HG02970 (cell line): ENCODE results near the gene FOXM1.
"Not testable (repeated sequence)": the region's sequence is repeated elsewhere in the genome, so short reads cannot be mapped to it uniquely, and the experiment has no call there.

Experiments
- ATAC-seq: cut with Tn5 transposase; IDR thresholded peaks from one replicate; pipeline ENCODE4 v1.9.1; 2021; ENCODE audit warnings: mild to moderate bottlenecking, moderate library complexity, moderate number of reproducible peaks; ENCODE audit not compliant: unreplicated experiment, low FRiP score

FOXM1 gene

DNA sequence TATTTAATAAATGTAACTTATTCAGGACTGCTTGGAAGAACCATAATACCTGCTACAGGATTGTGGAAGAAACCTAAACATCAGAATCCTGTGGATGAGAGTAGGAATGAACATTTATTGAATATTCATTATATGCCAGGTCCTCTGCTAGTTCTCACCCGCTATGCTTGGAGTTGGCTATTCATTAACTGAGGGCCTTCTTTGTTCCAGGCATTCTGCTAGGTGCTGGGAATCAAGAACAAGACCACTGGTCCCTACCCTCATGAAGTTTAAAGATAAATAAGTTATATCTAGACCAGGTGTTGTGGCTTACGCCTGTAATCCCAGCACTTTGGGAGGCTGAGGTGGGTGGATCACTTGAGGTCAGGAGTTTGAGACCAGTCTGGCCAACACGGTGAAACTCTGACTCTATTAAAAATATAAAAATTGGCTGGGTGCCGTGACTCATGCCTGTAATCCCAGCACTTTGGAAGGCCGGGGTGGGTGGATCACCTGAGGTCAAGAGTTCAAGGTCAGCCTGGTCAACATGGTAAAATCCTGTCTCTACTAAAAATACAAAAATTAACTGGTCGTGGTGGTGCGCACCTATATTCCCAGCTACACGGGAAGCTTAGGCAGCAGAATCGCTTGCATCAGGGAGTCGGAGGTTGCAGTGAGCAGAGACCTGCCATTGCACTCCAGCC, 9.9 kb upstream of the FOXM1 start:
- no peak for ATAC-seq

DNA sequence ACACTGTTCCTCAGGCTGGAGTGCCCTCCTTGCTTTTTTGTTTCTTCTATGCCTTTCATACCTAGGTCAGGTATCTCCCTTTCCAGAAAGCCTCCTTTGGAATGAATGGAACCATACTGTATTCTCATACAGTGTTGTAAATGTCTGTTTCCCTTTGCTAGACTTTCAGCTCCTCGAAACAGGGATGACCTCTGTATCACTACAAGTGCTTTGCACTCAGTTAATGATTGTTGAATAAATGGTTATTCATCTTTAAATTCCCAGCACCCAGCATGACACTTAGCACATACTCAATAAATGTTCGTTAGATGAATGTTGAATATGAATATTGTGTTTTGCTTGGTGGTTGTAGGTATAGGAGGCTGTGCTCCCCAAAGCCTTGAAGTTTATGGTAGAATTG, 7.8 kb upstream of the FOXM1 start:
- ATAC-seq, result no peak

DNA sequence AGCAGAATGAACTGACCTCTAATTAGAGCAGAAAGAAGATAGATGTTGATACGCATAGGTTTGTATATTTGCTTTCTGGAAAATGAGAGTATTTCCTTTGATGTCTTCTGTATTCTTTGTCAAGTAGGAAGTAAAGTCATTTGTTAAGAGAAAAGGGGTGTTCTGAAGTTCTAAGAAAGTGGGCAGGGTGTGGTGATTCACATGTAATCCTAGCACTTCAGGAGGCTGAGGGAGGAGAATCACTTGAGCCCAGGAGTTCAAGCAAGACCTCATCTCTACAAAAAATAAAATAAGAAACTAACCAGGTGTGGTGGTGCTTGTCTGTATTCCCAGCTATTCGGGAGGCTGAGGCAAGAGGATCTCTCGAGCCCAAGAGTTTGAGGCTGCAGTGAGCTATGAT, 2.9 kb upstream of the FOXM1 start:
- ATAC-seq, result no peak

DNA sequence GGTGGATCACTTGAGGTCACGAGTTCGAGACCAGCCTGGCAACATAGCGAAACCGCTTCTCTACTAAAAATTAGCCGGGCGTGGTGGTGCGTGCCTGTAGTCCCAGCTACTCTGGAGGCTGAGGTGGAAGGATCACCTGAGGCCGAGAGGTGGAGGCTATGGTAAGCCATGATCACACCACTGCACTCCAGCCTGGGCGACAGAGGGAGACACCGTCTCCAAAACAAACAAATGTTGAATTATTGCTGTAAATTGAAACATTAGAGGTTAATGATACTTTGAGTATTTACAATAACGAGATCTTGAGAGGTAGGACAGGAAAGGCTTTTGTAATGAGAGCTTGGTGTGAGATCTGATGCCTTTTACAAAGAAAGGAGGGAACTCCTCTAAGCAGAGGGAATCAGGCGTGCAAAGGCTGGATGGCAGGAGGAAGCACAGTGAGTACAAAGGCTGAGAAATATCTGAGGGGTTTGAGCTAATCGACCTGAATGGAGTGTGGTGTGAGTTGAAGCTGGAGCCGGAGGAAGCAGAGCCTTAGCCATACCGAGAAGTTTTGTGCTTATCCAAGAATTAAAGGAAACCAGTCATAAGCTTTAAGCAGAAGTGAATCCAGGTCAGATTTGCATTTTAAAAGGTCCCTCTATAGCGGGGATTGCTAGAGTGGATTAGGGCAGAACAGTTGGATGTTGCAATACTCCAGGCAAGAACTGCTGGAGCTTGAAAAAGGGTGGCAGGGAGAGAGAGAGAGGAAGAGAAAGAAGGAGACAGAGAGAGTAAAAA, 1.2 kb upstream of the FOXM1 start:
- no peak for ATAC-seq

DNA sequence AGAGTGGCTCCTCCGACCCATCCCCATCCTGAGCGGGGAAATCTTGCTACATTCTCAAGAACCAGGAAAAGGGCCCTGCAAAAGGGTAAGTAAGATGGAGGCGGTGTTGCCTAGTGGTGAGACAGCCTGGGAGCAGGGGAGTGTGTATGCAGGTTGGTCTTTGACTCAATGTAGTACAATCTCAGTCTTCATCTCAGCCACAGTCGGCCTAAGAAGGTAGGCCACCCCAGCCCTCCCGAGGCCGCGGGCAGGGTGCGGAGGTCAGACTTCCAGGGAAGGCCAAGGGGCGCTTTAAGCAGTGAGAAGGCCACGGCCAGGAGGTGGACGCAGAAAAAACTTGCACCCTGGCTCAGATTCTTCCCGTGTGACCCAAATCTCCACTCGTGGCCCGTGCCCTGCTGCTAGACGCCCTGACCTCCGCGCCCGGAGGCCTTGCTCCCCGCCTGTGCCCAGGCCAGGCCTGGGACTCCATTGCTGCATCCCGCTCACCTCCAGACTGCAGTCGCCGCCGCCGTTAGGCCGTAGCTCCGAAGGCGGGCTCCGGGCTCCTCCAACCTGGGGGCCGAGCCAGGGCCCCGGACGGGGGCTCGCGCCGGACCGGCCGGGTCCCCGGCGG, 435 bp downstream of the FOXM1 start:
- peak; percentile 10 for ATAC-seq

DNA sequence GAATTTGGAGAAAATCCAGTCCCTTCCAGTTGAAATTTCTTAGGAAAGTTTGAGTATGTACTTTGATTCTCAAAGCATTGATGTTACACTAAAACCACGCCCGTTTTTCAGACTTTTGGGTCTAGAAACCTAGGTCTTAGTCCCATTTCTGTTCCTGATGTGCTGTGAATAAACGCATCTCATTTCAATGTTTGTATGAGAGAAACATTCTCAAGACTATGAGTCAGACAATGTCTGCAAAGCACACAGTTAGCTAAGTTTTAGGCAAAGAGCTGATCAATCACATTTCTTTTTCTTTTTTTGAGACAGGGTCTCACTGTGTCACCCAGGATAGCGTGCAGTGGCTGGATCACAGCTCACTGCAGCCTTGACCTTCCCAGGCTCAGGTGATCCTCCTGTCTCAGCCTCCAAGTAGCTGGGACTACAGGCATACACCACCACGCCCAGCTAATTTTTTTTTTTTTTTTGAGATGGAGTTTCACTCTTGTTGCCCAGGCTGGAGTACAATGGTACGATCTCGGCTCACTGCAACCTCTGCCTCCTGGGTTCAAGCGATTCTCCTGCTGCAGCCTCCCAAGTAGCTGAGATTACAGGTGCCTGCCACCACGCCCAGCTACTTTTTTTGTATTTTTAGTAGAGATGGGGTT, 7.9 kb downstream of the FOXM1 start:
- ATAC-seq, result not testable (repeated sequence)

DNA sequence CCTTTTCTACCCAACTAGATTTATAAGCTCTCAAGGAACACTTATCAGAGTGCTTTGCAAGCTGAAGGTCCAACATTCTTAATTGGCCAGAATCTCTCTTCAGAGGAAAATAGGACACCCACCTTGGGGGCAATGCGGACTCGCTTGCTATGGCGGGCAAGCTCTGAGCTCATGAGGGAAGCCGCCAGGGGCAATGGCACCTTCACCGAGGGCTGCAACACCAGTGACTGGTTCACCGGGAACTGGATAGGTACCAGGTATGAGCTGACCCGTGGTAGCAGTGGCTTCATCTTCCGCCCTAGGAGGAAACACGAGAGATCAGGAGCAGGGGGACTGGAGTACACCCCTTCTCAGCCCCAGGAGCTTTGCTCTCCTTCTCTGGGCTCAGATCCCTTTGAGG, 12.8 kb downstream of the FOXM1 start:
- no peak for ATAC-seq

DNA sequence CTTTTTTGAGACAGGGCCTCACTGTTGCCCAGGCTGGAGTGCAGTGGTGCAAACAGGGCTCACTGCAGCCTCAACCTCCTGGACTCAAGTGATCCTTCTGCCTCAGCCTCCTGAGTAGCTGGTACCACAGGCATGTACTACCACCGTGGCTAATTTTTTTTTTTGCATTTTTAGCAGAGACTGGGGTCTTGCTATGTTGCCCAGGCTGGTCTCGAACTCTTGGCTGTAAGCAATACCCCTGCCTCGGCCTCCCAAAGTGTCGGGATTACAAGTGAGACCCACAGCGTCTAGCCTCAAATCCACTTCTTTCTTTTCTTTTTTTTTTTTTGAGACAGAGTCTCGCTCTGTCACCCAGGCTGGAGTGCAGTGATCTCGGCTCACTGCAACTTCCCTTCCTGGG, 13.6 kb downstream of the FOXM1 start:
- not testable (repeated sequence) for ATAC-seq

DNA sequence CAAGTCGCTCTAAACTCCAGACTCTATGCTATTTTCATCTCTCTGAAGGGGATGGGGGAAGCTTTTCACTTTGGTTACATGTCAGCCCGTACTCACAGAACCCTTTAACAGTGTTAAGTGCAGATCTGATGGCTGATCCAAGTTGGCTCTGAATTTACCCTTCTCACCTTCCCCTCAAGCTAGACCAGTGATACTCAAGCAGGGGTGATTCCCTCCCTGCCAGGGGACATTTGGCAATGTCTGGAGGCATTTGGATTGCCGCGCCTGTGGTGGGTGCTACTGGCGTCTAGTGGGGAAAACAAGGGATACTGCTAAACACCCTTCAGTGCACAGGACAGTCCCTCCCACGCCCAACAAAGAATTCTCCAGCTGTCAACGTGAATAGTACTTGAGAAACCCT, 14.1 kb downstream of the FOXM1 start:
- no peak for ATAC-seq

DNA sequence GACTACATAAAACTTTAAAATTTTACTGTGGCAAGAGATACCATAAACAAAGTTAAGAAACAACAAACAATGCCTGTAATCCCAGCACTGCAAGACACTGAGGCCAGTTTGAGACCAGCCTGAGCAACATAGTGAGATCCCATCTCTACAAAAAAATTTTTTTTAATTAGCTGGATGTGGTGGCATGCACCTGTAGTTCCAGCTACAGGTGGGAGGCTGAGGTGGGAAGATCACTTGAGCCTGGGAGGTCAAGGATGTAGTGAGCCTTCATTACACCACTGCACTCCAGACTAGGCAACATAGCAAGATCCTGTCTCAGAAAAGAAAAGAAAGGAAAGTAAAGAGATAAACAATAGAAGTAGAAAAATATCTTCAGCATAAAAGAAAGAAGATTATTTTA, 16.8 kb downstream of the FOXM1 start:
- ATAC-seq, result no peak

DNA sequence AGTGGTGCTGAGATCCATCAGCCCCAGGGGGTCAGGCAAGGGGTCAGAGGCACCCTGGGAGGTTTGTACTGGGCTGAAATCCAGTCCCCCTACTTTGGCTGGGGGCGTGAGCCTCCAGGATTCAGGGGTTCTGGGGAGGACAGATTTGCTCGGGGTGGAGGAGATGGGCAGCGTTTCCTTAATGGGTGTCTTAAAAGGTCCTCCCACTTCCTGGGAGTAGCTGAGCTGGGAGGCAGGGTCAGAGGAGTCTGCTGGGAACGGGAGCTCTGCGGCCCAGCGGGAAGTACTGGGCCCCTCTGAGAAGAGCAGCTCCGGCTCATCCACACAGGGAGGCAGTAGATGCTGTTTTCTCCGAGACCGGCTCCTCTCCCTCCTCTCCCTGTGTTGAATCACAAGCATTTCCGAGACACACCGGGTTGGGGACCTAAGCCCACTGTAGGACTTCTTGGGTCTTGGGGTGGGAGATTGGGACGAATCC, 18.0 kb downstream of the FOXM1 start:
- ATAC-seq, result no peak

DNA sequence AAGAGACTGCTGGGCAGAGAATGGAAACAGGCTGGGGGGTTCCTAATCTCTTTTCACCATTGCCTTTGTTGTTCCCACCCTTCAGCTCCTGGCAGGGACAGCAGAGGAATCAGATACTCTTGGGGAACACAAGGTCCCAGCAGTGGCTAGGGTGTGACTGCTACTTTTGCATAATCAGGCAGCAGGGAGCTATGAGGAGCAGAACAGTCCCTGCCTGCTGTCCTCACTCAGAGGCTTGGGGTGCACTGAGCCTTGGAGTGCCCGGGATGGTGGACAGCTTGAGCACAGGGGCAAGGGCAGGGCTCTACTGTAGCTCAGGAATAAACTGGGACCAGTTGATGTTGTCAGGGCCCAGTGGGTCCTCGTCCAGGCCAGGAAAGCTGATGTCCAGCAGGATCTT, 18.6 kb downstream of the FOXM1 start:
- no peak for ATAC-seq

DNA sequence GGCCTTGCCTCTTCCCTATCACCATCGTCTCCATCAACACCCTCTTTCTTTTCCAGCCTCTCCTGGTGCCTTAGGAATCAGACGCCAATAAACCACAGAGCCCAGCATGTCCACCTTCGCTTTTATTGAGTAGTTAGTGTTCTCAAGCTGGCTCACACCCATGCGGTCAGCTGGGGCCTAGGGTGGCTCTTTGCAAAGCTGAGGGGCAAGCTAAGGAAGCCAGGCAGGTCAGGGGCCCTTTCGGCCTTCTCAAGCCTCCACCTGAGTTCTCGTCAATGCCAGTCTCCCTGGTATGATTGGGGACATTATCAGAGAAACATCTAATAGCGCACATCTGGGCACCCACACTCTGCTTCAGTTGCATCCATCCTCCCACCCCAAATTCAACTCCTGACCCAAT, 19.4 kb downstream of the FOXM1 start:
- ATAC-seq, result no peak

DNA sequence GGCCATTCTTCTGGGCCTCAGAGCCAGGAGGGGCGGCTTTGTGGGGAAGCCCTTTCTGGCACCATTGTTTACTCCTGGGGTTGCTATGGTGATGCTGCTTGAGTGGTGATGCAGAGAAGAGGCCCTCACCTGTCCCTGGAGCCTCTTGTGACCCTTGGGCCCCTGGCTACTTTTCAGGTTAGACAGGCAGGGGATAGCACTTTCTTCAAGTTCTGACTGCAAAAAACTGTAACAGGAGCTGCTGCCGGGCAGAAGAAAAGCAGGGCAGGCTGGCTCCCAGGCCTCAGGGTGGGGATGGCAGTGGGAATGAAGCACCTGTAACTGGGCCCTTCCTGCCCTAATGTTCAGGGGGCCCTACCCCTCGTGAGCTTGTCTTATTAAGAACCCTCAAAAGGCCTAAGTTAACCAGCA, 19.9 kb downstream of the FOXM1 start, which contains the start of gene TEX52:
Gene TEX52, minus strand, starts transcription at position 19 of the 411 bp plus-strand sequence. Its CDS starts 13 bp downstream, at position 6.
- ATAC-seq, result no peak

DNA sequence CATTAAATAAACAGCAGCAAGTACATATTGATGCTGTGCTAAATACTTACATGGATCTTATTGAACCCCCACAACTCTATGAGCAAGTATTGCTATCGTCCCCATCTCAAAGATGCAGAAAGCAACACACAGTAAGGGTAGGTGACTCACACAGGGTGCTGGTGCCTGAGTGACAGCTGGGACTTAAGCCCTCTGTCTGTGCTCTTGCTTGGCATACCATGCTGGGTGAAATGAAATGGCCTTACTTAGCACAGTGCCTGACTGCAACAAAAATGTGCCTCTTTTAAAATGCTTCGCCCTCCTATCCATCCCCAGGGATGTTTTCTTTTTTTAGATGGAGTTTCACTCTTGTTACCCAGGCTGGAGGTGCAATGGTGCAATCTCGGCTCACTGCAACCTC, 20.9 kb downstream of the FOXM1 start:
- ATAC-seq, result no peak

DNA sequence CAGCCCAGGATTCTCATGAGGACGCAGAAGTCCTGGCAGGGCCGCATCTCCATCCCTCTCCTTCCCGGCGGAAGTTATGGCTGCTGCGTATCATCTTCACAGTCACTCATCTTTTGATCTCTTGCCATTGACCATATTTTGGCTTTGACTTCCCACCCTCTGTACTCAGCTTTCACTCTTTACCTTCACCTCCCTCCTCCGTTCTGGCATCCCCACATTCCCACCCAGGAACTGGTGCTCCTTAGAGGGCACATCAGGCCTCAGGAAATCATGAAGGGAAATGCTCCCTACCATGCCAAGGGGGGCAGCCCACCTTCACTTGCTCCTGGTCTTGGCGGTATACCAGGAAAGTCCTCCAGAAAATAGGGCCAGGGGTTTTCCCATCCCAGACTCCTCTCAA, 21.4 kb downstream of the FOXM1 start:
- no peak for ATAC-seq

DNA sequence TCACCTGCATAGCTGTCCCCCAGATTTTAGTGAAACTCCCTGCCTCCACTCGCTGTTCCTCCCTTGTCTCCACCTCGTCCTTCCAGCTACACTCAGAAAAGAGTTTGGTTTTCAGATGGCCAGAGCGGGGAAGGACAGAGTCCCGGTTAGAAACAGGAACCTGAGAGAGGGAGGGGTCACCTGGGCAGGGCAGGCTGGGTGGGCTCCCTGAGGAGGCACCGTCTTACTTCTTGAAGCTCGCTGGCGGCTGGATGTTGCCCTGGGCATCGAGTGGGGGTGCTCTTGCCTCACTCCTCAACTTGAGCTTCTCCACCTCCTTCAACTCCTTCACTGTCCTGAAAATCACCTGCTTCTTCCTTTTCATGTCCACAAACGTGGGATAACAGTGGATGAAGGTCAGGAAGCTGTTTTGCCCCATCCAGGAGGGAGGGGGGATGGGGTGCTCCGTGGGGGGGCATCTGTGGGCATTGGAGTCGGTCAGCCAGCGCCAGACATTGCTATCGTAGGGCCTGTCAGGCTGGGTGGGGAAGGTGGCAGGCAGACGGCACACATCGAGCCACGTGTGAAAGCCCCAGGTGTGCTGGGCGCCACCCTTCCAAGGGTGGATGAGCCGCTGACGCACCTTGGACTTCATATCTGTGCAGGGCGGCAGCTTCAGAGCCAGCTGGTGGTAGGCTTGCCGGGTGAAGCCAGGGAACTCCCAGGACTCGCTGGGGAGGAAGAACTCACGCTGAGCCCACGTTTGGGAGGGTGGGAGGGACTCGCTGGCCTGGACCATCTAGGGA, 22.1 kb downstream of the FOXM1 start:
- ATAC-seq, result no peak

DNA sequence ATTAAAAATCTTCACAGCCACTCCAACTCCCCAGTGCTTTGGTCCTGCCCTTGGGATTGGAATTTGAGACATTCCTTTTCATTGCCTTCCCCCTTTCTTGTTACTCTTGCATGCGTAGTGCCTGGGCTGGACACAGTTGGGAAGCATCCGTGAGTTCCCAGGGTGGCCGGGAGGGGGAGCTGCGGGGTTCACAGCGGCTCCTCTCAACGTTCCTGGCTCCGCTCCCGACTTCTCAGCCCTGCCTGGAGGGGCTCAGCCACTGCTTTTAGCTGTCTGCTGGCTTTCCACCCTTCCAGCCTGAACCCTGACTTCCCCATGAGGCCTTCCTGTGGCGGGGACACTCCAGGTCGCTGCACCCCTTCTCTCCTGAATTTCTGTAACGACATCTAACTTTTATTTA, 23.3 kb downstream of the FOXM1 start:
- no peak for ATAC-seq

DNA sequence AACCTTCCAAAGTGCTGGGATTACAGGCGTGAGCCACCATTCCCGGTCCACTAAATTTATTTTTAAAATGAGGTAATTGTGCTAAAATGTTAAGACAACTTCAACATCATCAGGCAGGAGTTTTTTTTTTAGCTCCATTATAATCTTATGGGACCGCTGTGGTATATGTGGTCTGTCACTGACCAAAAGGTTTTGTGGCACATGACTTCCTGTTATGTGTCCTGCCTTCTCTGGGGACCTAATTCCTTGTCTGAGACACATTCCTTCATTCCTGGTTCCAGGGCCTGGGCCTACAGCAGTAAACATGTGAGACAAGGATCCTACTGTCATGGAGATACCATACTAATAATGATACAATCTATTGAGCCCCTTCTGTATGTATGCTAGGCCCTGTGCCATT, 25.0 kb downstream of the FOXM1 start:
- no peak for ATAC-seq

DNA sequence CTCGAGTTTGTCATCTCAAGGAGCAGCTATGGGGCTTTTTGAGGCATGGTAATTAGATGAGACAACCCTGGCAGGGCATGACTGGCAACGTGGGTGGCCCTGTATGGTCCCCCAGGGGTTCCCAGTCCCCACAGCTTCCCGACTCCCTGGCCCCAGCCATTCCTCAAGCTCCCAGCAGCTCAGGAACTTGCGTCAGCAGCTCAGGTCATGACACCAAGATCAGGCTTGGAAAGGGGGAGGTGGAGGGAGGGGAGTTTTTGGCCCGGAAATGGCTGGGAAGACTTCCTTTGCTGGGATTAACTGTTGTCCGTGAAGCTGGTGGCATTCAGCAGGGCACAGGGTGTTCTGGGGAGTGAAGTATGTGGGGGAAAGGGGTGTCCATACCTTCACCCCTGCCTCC, 31.7 kb downstream of the FOXM1 start:
- no peak for ATAC-seq
